Glutamatergic neuron (in vitro differentiated cells): ENCODE measurements around the gene MVB12B. TPM values are rescaled to one million over a fixed set of nuclear protein-coding genes. Genes with fewer than 3 reads are reported as not detected.

ENCODE experiments used
- DNase-seq: peaks from one replicate; pipeline ENCODE4 v3.0.0; 2022
- H3K27ac Mint-ChIP-seq: one replicate; pipeline ENCODE4 v1.8.0; 2020; ENCODE audit warnings: mild to moderate bottlenecking, mixed read lengths, inconsistent platforms; ENCODE audit not compliant: unreplicated experiment
- H3K27me3 Mint-ChIP-seq: one replicate; pipeline ENCODE4 v1.8.0; 2020; ENCODE audit warnings: mild to moderate bottlenecking, moderate library complexity, mixed read lengths, inconsistent platforms; ENCODE audit not compliant: unreplicated experiment
- H3K36me3 Mint-ChIP-seq: one replicate; pipeline ENCODE4 v1.8.0; 2020; ENCODE audit warnings: mild to moderate bottlenecking, mixed read lengths, inconsistent platforms; ENCODE audit not compliant: unreplicated experiment
- H3K4me1 Mint-ChIP-seq: one replicate; pipeline ENCODE4 v1.8.0; 2020; ENCODE audit warnings: mild to moderate bottlenecking, low read depth, mixed read lengths, inconsistent platforms; ENCODE audit not compliant: unreplicated experiment
- H3K4me3 Mint-ChIP-seq: one replicate; pipeline ENCODE4 v1.8.0; 2020; ENCODE audit warnings: mild to moderate bottlenecking, mixed read lengths, inconsistent platforms; ENCODE audit not compliant: unreplicated experiment
- H3K9me3 Mint-ChIP-seq: one replicate; pipeline ENCODE4 v1.8.0; 2020; ENCODE audit warnings: mild to moderate bottlenecking, moderate library complexity, mixed read lengths, inconsistent platforms; ENCODE audit not compliant: unreplicated experiment
- CTCF ChIP-seq: fragments of 200-600 bp; sonication (generic); IDR thresholded peaks from one replicate; pipeline ENCODE4 v1.5.0; 2021; ENCODE audit not compliant: partially characterized antibody, unreplicated experiment
- total RNA-seq: library from RNA; stranded (reverse); fragmentation: NEBNext Ultra II Directional; extraction: Animal tissue kit (Norgen Biotek cat#: 25700); gene quantifications from one replicate; pipeline ENCODE4 v1.2.1, GENCODE V29; 2021; ENCODE audit not compliant: unreplicated experiment

The MVB12B gene
- total RNA-seq, 1 donor from 2014 or later, result 41.1 TPM

- Mint-ChIP-seq H3K4me3 (no peak overlapping the region), H3K36me3 (peaks cover 8% of the 10 kb centered on the region), H3K27me3 (no peaks in the 10 kb centered on the region), H3K9me3 (peaks cover 7% of the 10 kb centered on the region), H3K4me1 (peaks cover 43% of the 10 kb centered on the region), H3K27ac (no peak overlapping the region)
- no peak for DNase-seq
- TF ChIP-seq CTCF, result no peak
Observed at GRCh38 chr9:126330536-126330935, 3.9 kb downstream of the MVB12B start.

GRCh38 chr9:126331964-126332748 is 5.5 kb downstream of the MVB12B start:
- Mint-ChIP-seq H3K4me1 (peaks cover 46% of the 10 kb centered on the region), H3K4me3 (no peak overlapping the region), H3K9me3 (peaks cover 7% of the 10 kb centered on the region), H3K36me3 (peaks cover 5% of the 10 kb centered on the region), H3K27ac (peak overlapping the region; percentile 46), H3K27me3 (no peaks in the 10 kb centered on the region)
- TF ChIP-seq CTCF, result no peak
- no peak for DNase-seq

GRCh38 chr9:126334721-126335621 is 8.3 kb downstream of the MVB12B start:
- Mint-ChIP-seq H3K9me3 (peaks cover 3% of the 10 kb centered on the region), H3K36me3 (no peaks in the 10 kb centered on the region), H3K27ac (no peak overlapping the region), H3K4me3 (no peak overlapping the region), H3K27me3 (no peaks in the 10 kb centered on the region), H3K4me1 (peaks cover 38% of the 10 kb centered on the region)
- no peak for DNase-seq
- TF ChIP-seq CTCF, result no peak

- no peaks in the 10 kb centered on the region for H3K36me3 Mint-ChIP-seq
- H3K27me3 Mint-ChIP-seq, result no peaks in the 10 kb centered on the region
- peaks cover 30% of the 10 kb centered on the region for H3K4me1 Mint-ChIP-seq
- H3K27ac Mint-ChIP-seq, result peak overlapping the region; percentile 48
- TF ChIP-seq CTCF, result no peak
- DNase-seq, result no peak
- H3K4me3 Mint-ChIP-seq, result no peak overlapping the region
- H3K9me3 Mint-ChIP-seq, result peaks cover 3% of the 10 kb centered on the region
Observed at GRCh38 chr9:126335837-126336735, 9.5 kb downstream of the MVB12B start.
